HCT116 (cell line): ENCODE results near the gene STK32C. TPM values are rescaled to one million over a fixed set of nuclear protein-coding genes. Genes with fewer than 3 reads are reported as not detected.

Source experiments
- ATAC-seq: fragments of 200-7000 bp; cut with Tn5 transposase; 2 replicates; pipeline ENCODE4 v1.9.1; 2020; ENCODE audit warnings: mild to moderate bottlenecking, moderate library complexity
- BruUV-seq: library from RNA; stranded (reverse); fragments of 400-500 nt; replicated peaks from 2 replicates; lab custom pipeline; 2021; lab: Mats Ljungman, UMichigan
- CTCF ChIA-PET: fragments of 300-600 bp; sonication (Branson Sonifier 250); formaldehyde crosslinking; loops from one replicate; lab custom pipeline; 2021; ENCODE audit warnings: antibody characterized with exemption; lab: Charles Lee
- POLR2A ChIA-PET: fragments of 300-600, 350-600 bp; sonication (Branson Sonifier 250); formaldehyde crosslinking; loops from one replicate; lab custom pipeline; 2021; ENCODE audit warnings: antibody characterized with exemption; lab: Charles Lee
- RAD21 ChIA-PET, 2 experiments: fragments of 300-600 bp; sonication (Branson Sonifier 250); formaldehyde crosslinking; loops; one replicate each; lab custom pipeline; 2023; ENCODE audit warnings: low total read pairs in 2 of 2; ENCODE audit not compliant: uncharacterized antibody in 2 of 2, unreplicated experiment in 2 of 2, low non-redundant PET in 1 of 2; lab: Charles Lee
- DNase-seq: peaks from one replicate; pipeline ENCODE4 v3.0.0-alpha.2; 2010; ENCODE audit warnings: low read depth, low spot score
- H2AFZ ChIP-seq: fragments of 200-600 bp; shearing (Covaris generic), sonication (generic); 2 replicates; pipeline ENCODE4 v1.6.1; 2017; ENCODE audit warnings: low read depth, mixed run types, mixed read lengths, antibody characterized with exemption, low read length; ENCODE audit not compliant: poor library complexity, severe bottlenecking
- H3K27ac ChIP-seq: 2 replicates; pipeline ENCODE4 v1.5.1; 2012; ENCODE audit warnings: low read depth, low read length
- H3K27me3 ChIP-seq: fragments of 200-600 bp; sonication (generic); 2 replicates; pipeline ENCODE4 v1.6.1; 2016; ENCODE audit warnings: mixed run types, low read length, mixed read lengths; ENCODE audit not compliant: insufficient read depth
- H3K36me3 ChIP-seq, 2 experiments: fragments of 200-500 bp in 1 of 2; fragments of 200-600 bp in 1 of 2; sonication (Bioruptor generic) in 1 of 2; sonication (generic) in 1 of 2; 2 replicates each; pipeline versions ENCODE4 v1.5.1 to v1.6.1; 2014 to 2016; ENCODE audit warnings: low read length in 2 of 2, inconsistent platforms in 1 of 2, mixed read lengths in 1 of 2, mixed run types in 1 of 2; ENCODE audit not compliant: insufficient read depth in 2 of 2, control insufficient read depth in 1 of 2
- H3K4me1 ChIP-seq, 2 experiments: fragments of 200-600 bp in 1 of 2; sonication (generic) in 1 of 2; 2 replicates each; pipeline versions ENCODE4 v1.5.1 to v1.6.1; 2012 to 2017; ENCODE audit warnings: low read length in 2 of 2, inconsistent platforms in 1 of 2, mild to moderate bottlenecking in 1 of 2, mixed read lengths in 1 of 2, mixed run types in 1 of 2, moderate library complexity in 1 of 2; ENCODE audit not compliant: insufficient read depth in 2 of 2, control insufficient read depth in 1 of 2
- H3K4me2 ChIP-seq: fragments of 200-600 bp; sonication (generic); 2 replicates; pipeline ENCODE4 v1.6.1; 2017; ENCODE audit warnings: mixed run types, low read length, mixed read lengths
- H3K4me3 ChIP-seq, 2 experiments: fragments of 200-600 bp in 1 of 2; sonication (generic) in 1 of 2; replicated peaks in 1 of 2; 2 replicates each; pipeline ENCODE4 v1.5.1; 2011 to 2016; ENCODE audit warnings: low read length in 2 of 2, control low read depth in 1 of 2, low read depth in 1 of 2, mild to moderate bottlenecking in 1 of 2, mixed read lengths in 1 of 2, mixed run types in 1 of 2
- H3K79me2 ChIP-seq: fragments of 200-600 bp; sonication (generic); 2 replicates; pipeline ENCODE4 v1.6.1; 2017; ENCODE audit warnings: mild to moderate bottlenecking, mixed run types, low read length, moderate library complexity, mixed read lengths; ENCODE audit not compliant: insufficient read depth
- H3K9ac ChIP-seq: fragments of 200-600 bp; sonication (generic); 2 replicates; pipeline ENCODE4 v1.6.1; 2016; ENCODE audit warnings: low read length, mixed read lengths
- H3K9me2 ChIP-seq: fragments of 200-600 bp; sonication (generic), shearing (Covaris generic); 2 replicates; pipeline ENCODE4 v1.6.1; 2017; ENCODE audit warnings: mixed run types, mild to moderate bottlenecking, moderate library complexity; ENCODE audit not compliant: insufficient read depth
- H3K9me3 ChIP-seq, 2 experiments: fragments of 200-500 bp in 1 of 2; fragments of 200-600 bp in 1 of 2; sonication (Bioruptor generic) in 1 of 2; sonication (generic) in 1 of 2; 2 replicates each; pipeline ENCODE4 v1.6.1; 2014 to 2017; ENCODE audit warnings: low read length in 2 of 2, mixed read lengths in 2 of 2, inconsistent platforms in 1 of 2, low read depth in 1 of 2, mild to moderate bottlenecking in 1 of 2, mixed run types in 1 of 2, moderate library complexity in 1 of 2; ENCODE audit not compliant: control insufficient read depth in 1 of 2, insufficient read depth in 1 of 2
- H4K20me1 ChIP-seq: fragments of 200-600 bp; sonication (generic), shearing (Covaris generic); 2 replicates; pipeline ENCODE4 v1.6.1; 2017; ENCODE audit warnings: mixed run types, mild to moderate bottlenecking, moderate library complexity; ENCODE audit not compliant: insufficient read depth
- CBX3 ChIP-seq: IDR thresholded peaks from 2 replicates; pipeline ENCODE4 v1.6.1; 2012; ENCODE audit warnings: low read depth
- CTCF ChIP-seq, 3 experiments: fragments of 200-600 bp in 1 of 3; sonication (generic) in 1 of 3; IDR thresholded peaks in 2 of 3; conservative IDR thresholded peaks in 1 of 3; 2 replicates each; pipeline ENCODE4 v1.5.1; 2012 to 2017; ENCODE audit warnings: low read depth in 2 of 3, low read length in 2 of 3, antibody characterized with exemption in 1 of 3, borderline replicate concordance in 1 of 3, control low read depth in 1 of 3, mild to moderate bottlenecking in 1 of 3, mixed read lengths in 1 of 3, mixed run types in 1 of 3, moderate library complexity in 1 of 3; ENCODE audit not compliant: insufficient read depth in 1 of 3
- ELF1 ChIP-seq: IDR thresholded peaks from 2 replicates; pipeline ENCODE4 v1.6.1; 2012; ENCODE audit warnings: low read depth, borderline replicate concordance
- EZH2phosphoT487 ChIP-seq: fragments of 200-600 bp; IDR thresholded peaks from 2 replicates; pipeline ENCODE4 v1.6.1; 2018; ENCODE audit warnings: antibody characterized with exemption, borderline replicate concordance
- POLR2AphosphoS5 ChIP-seq: IDR thresholded peaks from 2 replicates; pipeline ENCODE4 v1.6.1; 2011; ENCODE audit warnings: mild to moderate bottlenecking, low read depth, low read length, moderate library complexity
- SRF ChIP-seq: IDR thresholded peaks from 2 replicates; pipeline ENCODE4 v1.6.1; 2012; ENCODE audit warnings: low read depth
- intact Hi-C: fragments of 100-400 bp; cut with micrococcal nuclease; formaldehyde crosslinking; loops from 2 replicates; pipeline ENCODE4 v1.10.0; 2022
- total RNA-seq: library from RNA; stranded (reverse); gene quantifications from one replicate; pipeline ENCODE4 v1.2.1, GENCODE V29; 2021; ENCODE audit not compliant: unreplicated experiment
- TF ChIP-seq, protein P1 (sequence below): IDR thresholded peaks from 2 replicates; pipeline ENCODE4 v1.6.1; 2011; ENCODE audit warnings: mild to moderate bottlenecking, low read length, moderate library complexity; ENCODE audit not compliant: insufficient replicate concordance; ENCODE audit errors: extremely low read depth
- TF ChIP-seq, protein P2 (sequence below): IDR thresholded peaks from 2 replicates; pipeline ENCODE4 v1.6.1; 2012; ENCODE audit warnings: low read depth

Gene STK32C
- total RNA-seq, 1 experiment from 2014 or later = 29.7 TPM

DNA sequence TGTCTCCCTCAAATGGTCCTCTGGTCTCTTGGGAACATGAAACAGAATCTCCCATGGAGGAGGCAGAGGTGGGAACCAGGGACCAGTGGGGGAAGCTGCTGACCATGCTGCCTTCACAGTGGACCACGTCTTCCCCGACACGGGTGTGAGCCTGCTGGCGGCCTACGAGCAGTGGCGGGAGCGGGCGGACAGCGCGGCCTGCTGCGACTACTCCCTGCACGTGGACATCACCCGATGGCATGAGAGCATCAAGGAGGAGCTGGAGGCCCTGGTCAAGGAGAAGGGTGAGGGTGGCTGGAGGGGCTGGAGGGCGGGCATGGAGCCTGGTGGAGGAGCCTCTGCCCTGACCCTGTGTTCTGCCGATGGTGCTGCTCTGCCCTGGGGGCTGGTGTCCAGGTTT, 113.0 kb downstream of the STK32C start:
- Histone ChIP-seq H3K9me3 (no peaks in the 10 kb centered on the region), H2AFZ (no peak overlapping the region), H3K9ac (no peak overlapping the region), H3K27ac (no peak overlapping the region), H4K20me1 (no peaks in the 10 kb centered on the region), H3K27me3 (no peaks in the 10 kb centered on the region), H3K9me2 (no peaks in the 10 kb centered on the region), H3K4me3 (no peak overlapping the region), H3K36me3 (no peaks in the 10 kb centered on the region), H3K4me2 (no peak overlapping the region), H3K79me2 (no peaks in the 10 kb centered on the region), H3K4me1 (no peaks in the 10 kb centered on the region)
- TF ChIP-seq, protein P1, sequence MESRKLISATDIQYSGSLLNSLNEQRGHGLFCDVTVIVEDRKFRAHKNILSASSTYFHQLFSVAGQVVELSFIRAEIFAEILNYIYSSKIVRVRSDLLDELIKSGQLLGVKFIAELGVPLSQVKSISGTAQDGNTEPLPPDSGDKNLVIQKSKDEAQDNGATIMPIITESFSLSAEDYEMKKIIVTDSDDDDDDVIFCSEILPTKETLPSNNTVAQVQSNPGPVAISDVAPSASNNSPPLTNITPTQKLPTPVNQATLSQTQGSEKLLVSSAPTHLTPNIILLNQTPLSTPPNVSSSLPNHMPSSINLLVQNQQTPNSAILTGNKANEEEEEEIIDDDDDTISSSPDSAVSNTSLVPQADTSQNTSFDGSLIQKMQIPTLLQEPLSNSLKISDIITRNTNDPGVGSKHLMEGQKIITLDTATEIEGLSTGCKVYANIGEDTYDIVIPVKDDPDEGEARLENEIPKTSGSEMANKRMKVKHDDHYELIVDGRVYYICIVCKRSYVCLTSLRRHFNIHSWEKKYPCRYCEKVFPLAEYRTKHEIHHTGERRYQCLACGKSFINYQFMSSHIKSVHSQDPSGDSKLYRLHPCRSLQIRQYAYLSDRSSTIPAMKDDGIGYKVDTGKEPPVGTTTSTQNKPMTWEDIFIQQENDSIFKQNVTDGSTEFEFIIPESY = no peak
- TF ChIP-seq CTCF (IDR thresholded peaks at IDR 0.05 in 2 of 3, conservative IDR thresholded peaks at IDR 0.05 in 1 of 3; ENCODE audit: borderline replicate concordance in 1 of 3, insufficient read depth in 1 of 3, low read depth in 2 of 3, low read length in 2 of 3) (no peak), POLR2AphosphoS5 (no peak), ELF1 (no peak), SRF (no peak), EZH2phosphoT487 (no peak), CBX3 (no peak)
- TF ChIP-seq, protein P2, sequence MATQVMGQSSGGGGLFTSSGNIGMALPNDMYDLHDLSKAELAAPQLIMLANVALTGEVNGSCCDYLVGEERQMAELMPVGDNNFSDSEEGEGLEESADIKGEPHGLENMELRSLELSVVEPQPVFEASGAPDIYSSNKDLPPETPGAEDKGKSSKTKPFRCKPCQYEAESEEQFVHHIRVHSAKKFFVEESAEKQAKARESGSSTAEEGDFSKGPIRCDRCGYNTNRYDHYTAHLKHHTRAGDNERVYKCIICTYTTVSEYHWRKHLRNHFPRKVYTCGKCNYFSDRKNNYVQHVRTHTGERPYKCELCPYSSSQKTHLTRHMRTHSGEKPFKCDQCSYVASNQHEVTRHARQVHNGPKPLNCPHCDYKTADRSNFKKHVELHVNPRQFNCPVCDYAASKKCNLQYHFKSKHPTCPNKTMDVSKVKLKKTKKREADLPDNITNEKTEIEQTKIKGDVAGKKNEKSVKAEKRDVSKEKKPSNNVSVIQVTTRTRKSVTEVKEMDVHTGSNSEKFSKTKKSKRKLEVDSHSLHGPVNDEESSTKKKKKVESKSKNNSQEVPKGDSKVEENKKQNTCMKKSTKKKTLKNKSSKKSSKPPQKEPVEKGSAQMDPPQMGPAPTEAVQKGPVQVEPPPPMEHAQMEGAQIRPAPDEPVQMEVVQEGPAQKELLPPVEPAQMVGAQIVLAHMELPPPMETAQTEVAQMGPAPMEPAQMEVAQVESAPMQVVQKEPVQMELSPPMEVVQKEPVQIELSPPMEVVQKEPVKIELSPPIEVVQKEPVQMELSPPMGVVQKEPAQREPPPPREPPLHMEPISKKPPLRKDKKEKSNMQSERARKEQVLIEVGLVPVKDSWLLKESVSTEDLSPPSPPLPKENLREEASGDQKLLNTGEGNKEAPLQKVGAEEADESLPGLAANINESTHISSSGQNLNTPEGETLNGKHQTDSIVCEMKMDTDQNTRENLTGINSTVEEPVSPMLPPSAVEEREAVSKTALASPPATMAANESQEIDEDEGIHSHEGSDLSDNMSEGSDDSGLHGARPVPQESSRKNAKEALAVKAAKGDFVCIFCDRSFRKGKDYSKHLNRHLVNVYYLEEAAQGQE = no peak
- BruUV-seq = no TSS peak
- POLR2A ChIA-PET = no interaction called here
- intact Hi-C loops = no loop called here
- CTCF ChIA-PET = no interaction called here
- ATAC-seq (no peak), DNase-seq (no peak)
- RAD21 ChIA-PET = no interaction called here
